ENCODE measurements around the gene ITIH4. TPM values are rescaled to one million over a fixed set of nuclear protein-coding genes. Genes with fewer than 3 reads are reported as not detected.

The ITIH4 gene
- total and polyA plus RNA-seq, 10 of the 15 experiments (the other 5 are each of a cell fraction or from before 2014, with no cell fraction given): 0.64 to 4.1 (median 1.3) TPM

GRCh38 chr3:52794612-52795099, 35.8 kb downstream of the ITIH4 start, which contains the start of gene ITIH3:
Gene ITIH3, plus strand, starts transcription at chr3:52794796. Its CDS starts 8 bp downstream, at chr3:52794804.
- Histone ChIP-seq H3K79me2 (ENCODE audit: control insufficient read depth, insufficient read depth, low read length) (no peaks in the 10 kb centered on the region), H4K20me1 (ENCODE audit: control insufficient read depth, insufficient read depth) (no peaks in the 10 kb centered on the region), H3K27ac (ENCODE audit: control insufficient read depth, insufficient read depth) (no peak within 1 kb of the TSS), H3K4me2 (ENCODE audit: control insufficient read depth, insufficient read depth) (no peak within 1 kb of the TSS), H3K27me3 (replicated peaks in 1 of 2; ENCODE audit: control insufficient read depth in 2 of 2, insufficient read depth in 2 of 2, low read length in 1 of 2) (no peaks in the 10 kb centered on the region; a peak in 1 of 4 replicates), H3K4me1 (ENCODE audit: control insufficient read depth, insufficient read depth, low read length) (no peaks in the 10 kb centered on the region), H3K9ac (ENCODE audit: control insufficient read depth, insufficient read depth, low read length) (no peak within 1 kb of the TSS), H3K4me3 (no peak within 1 kb of the TSS), H3K9me3 (replicated peaks; ENCODE audit: control insufficient read depth, insufficient read depth, low read length) (no peaks in the 10 kb centered on the region), H2AFZ (ENCODE audit: control insufficient read depth, low read depth, low read length) (no peak within 1 kb of the TSS), H3K36me3 (ENCODE audit: control insufficient read depth in 2 of 2, insufficient read depth in 2 of 2, low read length in 1 of 2) (no peaks in the 10 kb centered on the region)
- POLR2A ChIA-PET: no interaction called here
- BruUV-seq (replicated peaks): no TSS peak
- CTCF ChIA-PET: interaction anchor here (1.8 kb wide), 1 partner anchor 10 kb away, joined by 6 read pairs; no protein-coding TSS in a partner anchor
- SMC1A ChIA-PET (ENCODE audit: uncharacterized antibody, unreplicated experiment): no interaction called here
- no peak for ATAC-seq
- no peak for DNase-seq (ENCODE audit: low read depth, low spot score)
- 36% methylated on average over 10 of the region's 10 CpGs for WGBS (ENCODE audit: insufficient coverage, insufficient replicate concordance, low lambda C conversion rate, missing lambda C conversion rate)
- TF ChIP-seq SIN3A (IDR thresholded peaks at IDR 0.05; ENCODE audit: low read depth, low read length) (no peak), POLR2AphosphoS5 (IDR thresholded peaks at IDR 0.05; ENCODE audit: low read length) (no peak), PAX8 (IDR thresholded peaks at IDR 0.05) (no peak), CTCF (IDR thresholded peaks at IDR 0.05 in 2 of 3, conservative IDR thresholded peaks at IDR 0.05 in 1 of 3; ENCODE audit: control insufficient read depth in 2 of 3, extremely low read depth in 1 of 3, insufficient read depth in 1 of 3, low read depth in 3 of 3, low read length in 3 of 3) (no peak), CBX5 (IDR thresholded peaks at IDR 0.05; ENCODE audit: low read depth) (no peak), MTA3 (IDR thresholded peaks at IDR 0.05; ENCODE audit: borderline replicate concordance, low read length) (no peak), ZNF384 (IDR thresholded peaks at IDR 0.05; ENCODE audit: borderline replicate concordance, low read depth, low read length) (no peak), CREB1 (IDR thresholded peaks at IDR 0.05; ENCODE audit: low read depth) (no peak), HDGF (IDR thresholded peaks at IDR 0.05) (no peak), BMI1 (IDR thresholded peaks at IDR 0.05; ENCODE audit: borderline replicate concordance) (no peak), STAT1 (conservative IDR thresholded peaks at IDR 0.05) (no peak), TCF7 (IDR thresholded peaks at IDR 0.05; ENCODE audit: borderline replicate concordance) (no peak), MYB (IDR thresholded peaks at IDR 0.05; ENCODE audit: borderline replicate concordance, low read depth, low read length) (no peak), MTA2 (IDR thresholded peaks at IDR 0.05; ENCODE audit: low read depth) (no peak), POLR2A (IDR thresholded peaks at IDR 0.05; ENCODE audit: low read depth, low read length) (no peak)
- intact Hi-C loops (cut with micrococcal nuclease; ENCODE audit: unreplicated experiment): no loop called here
- in situ Hi-C loops (cut with MboI): no loop called here
- RAD21 ChIA-PET (ENCODE audit: unreplicated experiment): no interaction called here
- no peak for FAIRE-seq

Measured in GM12878 (cell line).